CD14-positive monocyte (primary cell): ENCODE measurements around the gene HS3ST4. TPM values are rescaled to one million over a fixed set of nuclear protein-coding genes. Genes with fewer than 3 reads are reported as not detected.
A peak's percentile ranks its signal among the peaks of the same experiment; 100 is the strongest.

ENCODE experiments used
- DNase-seq, 3 donors: peaks; one replicate each; pipeline ENCODE4 v3.0.0-alpha.2; 2011 to 2022
- H2AFZ ChIP-seq: 2 replicates; pipeline ENCODE4 v1.6.0; 2012; ENCODE audit warnings: mild to moderate bottlenecking, low read depth, low read length, inconsistent platforms; ENCODE audit not compliant: insufficient read depth, poor library complexity, severe bottlenecking
- H3K27ac ChIP-seq, 2 donors: 1 replicate in 1 of 2; 2 replicates in 1 of 2; pipeline ENCODE4 v1.5.1; 2012 to 2013; ENCODE audit warnings: low read length in 2 of 2, control low read depth in 1 of 2, inconsistent platforms in 1 of 2, low read depth in 1 of 2, mild to moderate bottlenecking in 1 of 2
- H3K27me3 ChIP-seq, 2 donors: one replicate each; pipeline versions ENCODE4 v1.6.0 to v1.6.1; 2011 to 2013; ENCODE audit warnings: low read length in 2 of 2; ENCODE audit not compliant: control insufficient read depth in 2 of 2, insufficient read depth in 2 of 2
- H3K36me3 ChIP-seq, 2 donors: replicated peaks in 1 of 2; 1 replicate in 1 of 2; 2 replicates in 1 of 2; pipeline versions ENCODE4 v1.5.1 to v1.6.1; 2012 to 2013; ENCODE audit warnings: low read length in 2 of 2, control low read depth in 1 of 2, inconsistent platforms in 1 of 2, mild to moderate bottlenecking in 1 of 2; ENCODE audit not compliant: insufficient read depth in 2 of 2, control insufficient read depth in 1 of 2
- H3K4me1 ChIP-seq, 2 donors: 1 replicate in 1 of 2; 2 replicates in 1 of 2; pipeline versions ENCODE4 v1.5.1 to v1.6.1; 2012 to 2013; ENCODE audit warnings: low read length in 2 of 2, control low read depth in 1 of 2, inconsistent platforms in 1 of 2, mild to moderate bottlenecking in 1 of 2, moderate library complexity in 1 of 2; ENCODE audit not compliant: insufficient read depth in 2 of 2, control insufficient read depth in 1 of 2
- H3K4me2 ChIP-seq: replicated peaks from 2 replicates; pipeline ENCODE3; 2012; ENCODE audit warnings: low read length, moderate library complexity, mild to moderate bottlenecking; ENCODE audit not compliant: poor library complexity, severe bottlenecking; ENCODE audit errors: extremely low read depth
- H3K4me3 ChIP-seq, 3 experiments: fragments of 200-600 bp in 1 of 3; sonication (generic) in 1 of 3; replicated peaks in 1 of 3; 1 replicate in 2 of 3; 2 replicates in 1 of 3; pipeline ENCODE4 v1.5.1; 2011 to 2013; ENCODE audit warnings: low read length in 3 of 3, mild to moderate bottlenecking in 3 of 3, control low read depth in 2 of 3, low read depth in 2 of 3, inconsistent platforms in 1 of 3, moderate library complexity in 1 of 3
- H3K79me2 ChIP-seq: 2 replicates; pipeline ENCODE4 v1.6.0; 2012; ENCODE audit warnings: mild to moderate bottlenecking, control low read depth, inconsistent platforms, low read length, moderate library complexity; ENCODE audit not compliant: insufficient read depth
- H3K9ac ChIP-seq: 2 replicates; pipeline ENCODE4 v1.6.0; 2017; ENCODE audit warnings: low read length, mild to moderate bottlenecking; ENCODE audit not compliant: insufficient read depth, poor library complexity, severe bottlenecking
- H3K9me3 ChIP-seq, 2 donors: replicated peaks in 1 of 2; 1 replicate in 1 of 2; 2 replicates in 1 of 2; pipeline versions ENCODE4 v1.5.1 to v1.6.1; 2012 to 2013; ENCODE audit warnings: low read length in 2 of 2, control low read depth in 1 of 2; ENCODE audit not compliant: control insufficient read depth in 1 of 2, insufficient read depth in 1 of 2
- H4K20me1 ChIP-seq: 2 replicates; pipeline ENCODE4 v1.6.0; 2012; ENCODE audit warnings: mild to moderate bottlenecking, low read length, control low read depth, moderate library complexity; ENCODE audit not compliant: insufficient read depth
- H3K27ac Mint-ChIP-seq, 7 donors: one replicate each; pipeline ENCODE4 v1.8.0; 2020; ENCODE audit warnings: mild to moderate bottlenecking in 7 of 7, mixed read lengths in 7 of 7, moderate library complexity in 6 of 7, inconsistent platforms in 2 of 7
- H3K27me3 Mint-ChIP-seq, 3 donors: one replicate each; pipeline ENCODE4 v1.8.0; 2021 to 2022; ENCODE audit warnings: low read depth in 3 of 3, mild to moderate bottlenecking in 3 of 3, mixed read lengths in 3 of 3, moderate library complexity in 3 of 3, inconsistent platforms in 1 of 3
- H3K36me3 Mint-ChIP-seq, 2 donors: one replicate each; pipeline ENCODE4 v1.8.0; 2020; ENCODE audit warnings: mixed read lengths in 2 of 2, inconsistent platforms in 1 of 2, mild to moderate bottlenecking in 1 of 2
- H3K4me1 Mint-ChIP-seq: one replicate; pipeline ENCODE4 v1.8.0; 2020; ENCODE audit warnings: mild to moderate bottlenecking, mixed read lengths
- H3K4me3 Mint-ChIP-seq, 2 donors: one replicate each; pipeline ENCODE4 v1.8.0; 2020; ENCODE audit warnings: mild to moderate bottlenecking in 2 of 2, mixed read lengths in 2 of 2, moderate library complexity in 1 of 2
- H3K9me3 Mint-ChIP-seq, 7 donors: one replicate each; pipeline ENCODE4 v1.8.0; 2020 to 2022; ENCODE audit warnings: mixed read lengths in 7 of 7, mild to moderate bottlenecking in 6 of 7, moderate library complexity in 6 of 7, inconsistent platforms in 2 of 7
- CTCF ChIP-seq: fragments of 200-600 bp; IDR thresholded peaks from one replicate; pipeline ENCODE4 v1.8.0; 2022; ENCODE audit warnings: antibody characterized with exemption, mild to moderate bottlenecking
- WGBS: methylation state at CpG from one replicate; pipeline ENCODE4 v1.1.5; 2013; ENCODE audit warnings: missing lambda C conversion rate; ENCODE audit not compliant: insufficient coverage; 5-methylcytosine and 5-hydroxymethylcytosine counted together
- intact Hi-C, 2 donors: fragments of 100-400 bp; cut with micrococcal nuclease; formaldehyde crosslinking; loops; one replicate each; pipeline versions ENCODE4 v1.15.0 to v1.15.1; 2023
- polyA plus RNA-seq, 3 donors: library from polyadenylated mRNA; depleted of rRNA in 1 of 3; unstranded in 2 of 3; stranded (reverse) in 1 of 3; fragments of 300-500 nt in 2 of 3; fragments of >200 nt in 1 of 3; fragmentation: Illumina TruSeq in 2 of 3; gene quantifications; 1 replicate in 2 of 3; 2 replicates in 1 of 3; pipeline ENCODE4 v1.2.3, GENCODE V29; 2012 to 2021

The HS3ST4 gene
- polyA plus RNA-seq, 3 donors, result not detected

DNA sequence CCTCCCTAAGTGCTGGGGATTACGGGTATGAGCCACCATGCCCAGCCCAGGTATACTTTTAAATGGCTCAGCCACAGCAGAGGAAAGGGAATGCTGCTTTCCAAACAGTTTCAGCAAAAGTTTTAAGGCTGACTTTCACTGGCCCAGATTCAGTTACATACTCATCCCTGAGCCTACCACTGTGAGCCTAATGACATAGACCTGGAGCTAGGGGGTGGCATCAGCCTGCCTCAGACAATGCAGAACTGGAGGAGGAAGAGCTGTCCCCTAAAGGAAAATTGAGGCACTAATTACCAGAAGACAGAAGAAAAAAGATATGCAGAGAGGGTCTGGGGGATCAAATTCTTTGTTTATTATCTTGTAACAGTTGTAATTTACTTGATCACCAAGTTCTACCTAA is 43.9 kb downstream of the HS3ST4 start:
- Histone ChIP-seq H4K20me1 (no peaks in the 10 kb centered on the region), H2AFZ (no peak overlapping the region), H3K79me2 (no peaks in the 10 kb centered on the region), H3K4me3 (no peak overlapping the region), H3K27ac (no peak overlapping the region), H3K36me3 (no peaks in the 10 kb centered on the region), H3K27me3 (no peaks in the 10 kb centered on the region), H3K9me3 (no peaks in the 10 kb centered on the region), H3K4me1 (no peaks in the 10 kb centered on the region), H3K9ac (no peak overlapping the region), H3K4me2 (no peak overlapping the region)
- intact Hi-C loops, result no loop called here
- DNase-seq, result no peak
- Mint-ChIP-seq H3K4me1 (no peaks in the 10 kb centered on the region), H3K27ac (peak overlapping the region in 1 of 7 donors; percentile 5), H3K36me3 (no peaks in the 10 kb centered on the region), H3K4me3 (no peak overlapping the region), H3K27me3 (peaks cover 2 to 9% (median 9%) of the 10 kb centered on the region in 3 donors), H3K9me3 (peaks cover 0 to 3% (median 0%) of the 10 kb centered on the region in 7 donors)
- TF ChIP-seq CTCF, result no peak
- WGBS, result 100% methylated on average over 1 of the region's 1 CpG

- Histone ChIP-seq H3K9ac (no peak overlapping the region), H3K4me1 (no peaks in the 10 kb centered on the region), H2AFZ (no peak overlapping the region), H3K4me2 (no peak overlapping the region), H3K36me3 (no peaks in the 10 kb centered on the region), H4K20me1 (no peaks in the 10 kb centered on the region), H3K27me3 (no peaks in the 10 kb centered on the region), H3K4me3 (no peak overlapping the region), H3K9me3 (no peaks in the 10 kb centered on the region), H3K27ac (no peak overlapping the region), H3K79me2 (no peaks in the 10 kb centered on the region)
- DNase-seq, result no peak
- Mint-ChIP-seq H3K9me3 (peaks cover 0 to 6% (median 0%) of the 10 kb centered on the region in 7 donors), H3K27me3 (no peaks in the 10 kb centered on the region), H3K36me3 (no peaks in the 10 kb centered on the region), H3K4me1 (no peaks in the 10 kb centered on the region), H3K4me3 (no peak overlapping the region), H3K27ac (no peak overlapping the region)
- no peak for TF ChIP-seq CTCF
- intact Hi-C loops, result no loop called here
- WGBS, result 57% methylated on average over 4 of the region's 7 CpGs
Measured at GRCh38 chr16:25747160-25747758, 55.5 kb downstream of the HS3ST4 start.
